HG02763 (cell line): ENCODE measurements around the gene RSPH4A.
"Not testable (repeated sequence)": the region's sequence is repeated elsewhere in the genome, so short reads cannot be mapped to it uniquely, and the experiment has no call there.

Experiments used
- ATAC-seq: cut with Tn5 transposase; IDR thresholded peaks from one replicate; pipeline ENCODE4 v1.9.1; 2021; ENCODE audit warnings: mild to moderate bottlenecking, moderate library complexity; ENCODE audit not compliant: unreplicated experiment

Gene RSPH4A

DNA sequence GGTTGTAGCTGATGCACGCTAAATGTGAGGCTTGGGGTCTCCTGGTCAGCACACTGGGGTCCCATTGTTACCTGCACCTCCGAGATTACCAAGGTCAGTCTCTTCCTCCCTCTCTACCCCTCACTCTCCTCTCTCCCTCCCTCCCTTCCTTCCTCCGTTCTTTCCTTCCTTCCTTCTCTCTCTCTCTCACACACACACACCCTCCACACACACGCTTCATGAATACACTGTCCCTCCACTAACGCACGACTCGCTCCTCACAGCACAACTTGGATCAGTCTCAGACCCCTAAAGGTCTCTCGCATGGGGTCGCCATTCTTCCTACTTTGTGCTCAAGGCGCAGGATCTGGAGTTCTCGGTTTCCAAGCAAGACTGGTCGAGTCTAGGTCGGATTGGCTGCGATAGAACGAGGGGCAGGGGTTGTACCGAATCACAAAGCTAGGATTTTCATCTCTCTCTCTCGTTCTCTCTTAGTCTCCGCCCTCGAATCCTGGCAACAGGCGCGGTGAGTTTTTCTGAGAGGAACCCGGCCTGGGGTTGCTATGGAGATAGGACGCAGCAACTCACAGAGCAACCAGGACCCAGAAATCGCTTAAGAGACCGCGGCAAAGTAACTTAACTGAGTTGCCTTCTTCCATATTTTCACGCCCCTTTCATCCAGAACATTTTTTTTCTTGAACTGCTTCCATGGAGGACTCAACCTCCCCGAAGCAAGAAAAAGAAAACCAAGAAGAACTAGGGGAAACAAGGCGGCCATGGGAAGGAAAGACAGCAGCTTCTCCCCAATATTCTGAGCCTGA lies at the start of gene RSPH4A:
Gene RSPH4A (plus strand): TSS at position 543 of the 800 bp plus-strand sequence. CDS start 145 bp downstream, at position 688.
- peak; percentile 98 for ATAC-seq

- ATAC-seq, result no peak
Measured at GRCh38 chr6:116568111-116568510, 48.2 kb upstream of the RSPH4A start.

DNA sequence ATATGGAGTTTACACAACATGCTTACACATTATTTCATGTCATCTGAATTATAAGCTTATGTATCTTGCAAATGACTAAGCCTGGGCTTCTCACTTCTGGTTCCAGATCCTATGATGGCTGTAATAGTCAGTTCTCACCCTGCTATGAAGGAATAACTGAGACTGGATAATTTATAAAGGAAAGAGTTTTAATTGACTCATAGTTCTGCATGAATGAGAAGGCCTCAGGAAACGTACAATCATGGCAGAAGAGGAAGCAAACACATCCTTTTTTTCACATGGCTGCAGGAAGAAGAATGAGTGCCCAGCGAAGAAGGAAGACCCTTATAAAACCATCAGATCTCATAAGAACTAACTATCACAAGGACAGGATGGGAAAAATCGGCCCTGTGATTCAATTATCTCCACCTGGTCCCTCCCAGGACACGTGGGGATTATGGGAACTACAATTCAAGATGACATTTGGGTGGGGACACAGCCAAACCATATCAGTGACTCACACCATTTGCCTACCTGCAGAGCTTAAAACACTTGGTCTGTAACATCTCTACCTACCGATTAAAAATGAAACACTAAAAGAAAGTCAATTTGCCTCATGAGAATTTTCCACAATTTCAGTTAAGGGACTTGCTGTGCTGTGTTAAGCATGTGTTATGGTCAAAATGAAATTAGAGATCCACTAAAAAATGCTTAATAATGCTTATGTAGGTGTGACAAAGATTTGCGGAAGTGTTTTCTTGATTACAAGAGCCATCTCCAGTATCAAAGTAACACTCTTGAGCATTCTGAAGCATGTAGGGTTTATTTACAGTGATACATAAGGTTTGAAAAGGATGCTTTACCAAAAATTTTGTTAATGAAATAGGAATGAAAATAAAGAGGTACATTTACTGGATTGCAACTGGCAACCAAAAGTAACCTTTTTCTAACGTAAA lies 47.2 kb upstream of the RSPH4A start:
- no peak for ATAC-seq

DNA sequence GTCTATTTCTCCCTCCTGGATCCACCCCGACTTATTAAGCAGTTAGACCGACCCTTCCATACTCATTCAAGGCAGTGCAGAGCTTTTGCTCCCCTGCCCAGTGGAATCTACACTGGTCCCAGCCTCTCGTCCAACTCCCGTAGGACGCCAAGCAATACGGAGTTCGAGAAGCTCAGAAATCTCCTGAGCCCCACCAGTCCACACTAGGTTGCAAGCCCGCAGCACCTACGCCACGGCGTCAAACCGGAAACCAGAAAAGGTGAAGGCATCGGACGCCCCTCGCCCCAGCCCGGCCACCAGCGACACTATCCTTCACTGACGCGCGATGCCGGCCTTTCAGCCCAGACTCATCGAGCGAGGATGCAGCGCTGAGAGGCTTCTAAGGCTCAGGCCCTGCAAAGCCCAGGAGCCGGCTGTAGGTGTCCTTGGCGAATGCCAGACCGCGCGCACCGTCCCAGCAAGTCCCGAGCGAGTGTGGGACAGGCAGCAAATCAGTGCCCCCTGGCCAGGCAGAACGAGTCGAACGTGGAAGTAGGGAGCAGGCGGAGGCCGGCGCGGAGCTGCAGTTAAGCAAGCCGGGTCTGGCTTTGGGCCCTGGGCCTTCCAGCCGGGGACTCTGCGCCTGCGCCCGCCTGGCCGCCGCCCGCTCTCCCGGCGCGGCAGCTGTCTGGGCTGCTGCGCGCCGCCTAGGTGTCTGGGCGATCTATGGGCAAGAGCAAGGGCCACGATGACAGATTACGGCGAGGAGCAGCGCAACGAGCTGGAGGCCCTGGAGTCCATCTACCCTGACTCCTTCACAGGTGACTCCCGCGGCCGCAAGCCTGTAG lies 45.2 kb upstream of the RSPH4A start, which contains the start of gene RWDD1:
Gene RWDD1 (plus strand): TSS at position 649 of the 827 bp plus-strand sequence. CDS start 79 bp downstream, at position 728.
- peak; percentile 94 for ATAC-seq

GRCh38 chr6:116571683-116572000 lies 44.6 kb upstream of the RSPH4A start:
- no peak for ATAC-seq

GRCh38 chr6:116572162-116572561 lies 44.1 kb upstream of the RSPH4A start:
- ATAC-seq, result no peak

DNA sequence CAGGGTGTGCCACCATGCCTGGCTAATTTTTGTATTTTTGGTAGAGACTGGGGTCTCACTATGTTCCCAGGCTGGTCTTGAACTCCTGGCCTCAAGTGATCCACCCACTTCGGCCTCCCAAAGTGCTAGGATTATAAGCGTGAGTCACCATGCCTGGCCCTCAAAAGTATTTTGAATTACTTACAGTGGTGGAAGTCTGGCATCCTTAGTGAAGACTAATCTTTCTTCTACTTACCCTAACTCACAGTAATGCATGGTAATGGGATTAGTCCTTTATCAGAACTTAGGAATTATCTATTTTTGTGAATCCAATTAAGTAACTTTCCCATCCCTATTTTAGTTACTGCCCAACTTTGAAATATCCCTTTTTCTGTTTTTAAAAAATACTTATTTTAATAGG lies 41.1 kb upstream of the RSPH4A start:
- ATAC-seq, result no peak

- ATAC-seq, result no peak
Measured at GRCh38 chr6:116577486-116577885, 38.8 kb upstream of the RSPH4A start.

DNA sequence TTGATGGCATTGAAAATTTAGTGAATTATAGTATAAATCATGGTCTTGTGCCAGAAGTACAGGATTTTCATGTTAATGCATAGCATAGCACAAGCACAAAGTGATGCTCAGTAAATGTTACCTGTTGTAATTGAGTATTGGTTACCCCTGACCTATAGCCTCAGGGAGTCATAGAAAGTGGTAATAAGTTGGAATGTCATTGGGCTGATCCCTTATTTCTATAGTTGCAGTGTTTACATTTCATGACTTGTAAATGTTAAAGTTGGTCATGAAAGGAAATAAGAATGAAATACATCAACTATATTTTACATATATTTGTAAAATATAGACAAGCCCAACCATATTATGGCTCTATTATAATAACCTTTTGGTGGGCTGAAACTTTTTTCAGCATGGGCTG lies 37.9 kb upstream of the RSPH4A start:
- ATAC-seq, result no peak

- no peak for ATAC-seq
Measured at GRCh38 chr6:116579143-116579542, 37.1 kb upstream of the RSPH4A start.

DNA sequence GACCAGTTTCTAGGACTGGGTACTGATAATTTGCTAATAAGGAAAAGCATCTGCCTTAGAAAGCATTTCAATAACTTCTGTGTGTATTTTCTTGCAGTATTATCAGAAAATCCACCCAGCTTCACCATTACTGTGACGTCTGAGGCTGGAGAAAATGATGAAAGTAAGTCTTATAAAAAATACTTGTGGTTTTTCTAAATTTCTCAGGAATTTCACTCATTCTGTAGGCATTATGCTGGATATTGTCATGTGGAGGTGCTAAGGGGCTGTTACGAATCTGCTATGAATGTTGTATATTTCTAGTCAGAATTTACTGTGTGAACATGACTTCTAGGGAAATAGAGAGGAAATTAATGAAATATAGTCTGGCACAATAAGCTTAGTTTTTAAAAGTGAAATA lies 36.1 kb upstream of the RSPH4A start:
- no peak for ATAC-seq

DNA sequence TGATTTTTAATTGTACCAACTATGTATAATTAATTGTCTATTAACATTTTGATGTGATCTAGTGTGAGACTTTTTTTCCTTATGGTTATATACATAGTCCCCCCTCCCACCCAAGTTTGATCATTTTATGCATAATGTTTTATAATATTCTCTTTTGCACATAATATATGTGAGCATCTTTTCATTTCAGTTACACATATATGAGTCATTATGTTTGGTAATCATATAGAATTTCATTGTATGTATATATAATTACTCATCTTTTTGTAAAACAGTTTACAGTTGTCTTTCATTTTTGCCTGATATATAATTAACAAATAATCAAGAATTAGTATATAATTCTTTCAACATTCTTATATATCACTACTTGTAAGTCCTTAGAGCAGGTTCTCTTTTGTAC lies 30.0 kb upstream of the RSPH4A start:
- no peak for ATAC-seq

- ATAC-seq, result no peak
Measured at GRCh38 chr6:116586738-116587137, 29.5 kb upstream of the RSPH4A start.

DNA sequence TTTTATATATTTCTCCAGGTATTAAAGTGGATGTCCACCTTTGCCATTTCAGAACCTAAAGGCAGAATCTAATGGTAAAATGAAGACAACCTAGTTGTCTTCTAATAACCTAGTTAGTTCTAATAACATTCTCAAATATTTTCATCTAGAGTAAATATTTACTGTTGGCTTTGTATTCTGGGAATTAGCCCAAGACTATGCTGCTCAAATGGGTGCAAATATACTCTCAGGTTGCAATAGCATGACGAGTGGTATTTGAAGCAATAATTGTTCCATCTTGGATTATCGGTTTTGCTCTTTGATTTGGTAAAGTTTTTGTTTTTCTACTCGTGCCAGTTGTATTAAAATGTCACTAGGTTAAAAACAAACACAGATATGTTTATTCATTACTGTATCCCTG lies 21.0 kb upstream of the RSPH4A start:
- ATAC-seq, result no peak

DNA sequence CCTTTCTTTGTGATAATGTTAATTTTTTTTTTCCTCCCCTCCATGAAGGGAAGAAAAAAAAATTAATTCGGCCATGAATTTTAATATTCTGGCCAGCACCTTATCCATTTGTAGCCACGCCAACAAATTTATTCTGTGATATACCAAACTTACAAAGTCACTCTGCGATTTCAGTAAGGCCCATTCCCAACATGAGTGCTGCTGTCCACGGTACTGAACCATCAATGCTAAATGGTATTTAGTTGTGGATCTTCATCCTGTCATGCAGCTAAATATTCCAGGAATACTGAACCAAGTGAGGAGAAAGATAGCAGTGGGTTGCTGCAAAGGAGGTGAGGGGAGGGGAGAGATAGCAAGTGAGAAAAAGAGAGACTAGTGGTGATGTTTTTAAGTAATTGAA lies 19.5 kb upstream of the RSPH4A start:
- ATAC-seq, result no peak

GRCh38 chr6:116603916-116604315 lies 12.4 kb upstream of the RSPH4A start:
- not testable (repeated sequence) for ATAC-seq

DNA sequence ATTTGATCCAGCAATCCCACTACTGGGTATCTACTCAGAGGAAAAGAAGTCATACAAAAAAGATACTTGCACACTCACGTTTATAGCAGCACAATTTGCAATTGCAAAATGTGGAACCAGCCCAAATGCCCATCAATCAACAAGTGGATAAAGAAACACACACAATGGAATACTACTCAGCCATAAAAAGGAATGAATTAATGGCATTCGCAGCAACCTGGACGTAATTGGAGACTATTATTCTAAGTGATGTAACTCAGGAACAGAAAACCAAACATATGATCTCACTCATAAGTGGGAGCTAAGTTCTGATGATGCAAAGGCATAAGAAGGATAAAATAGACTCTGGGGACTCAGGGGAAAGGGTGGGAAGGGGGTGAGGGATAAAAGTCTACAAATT lies 11.4 kb upstream of the RSPH4A start:
- not testable (repeated sequence) for ATAC-seq

GRCh38 chr6:116605935-116606334 lies 10.3 kb upstream of the RSPH4A start:
- no peak for ATAC-seq

DNA sequence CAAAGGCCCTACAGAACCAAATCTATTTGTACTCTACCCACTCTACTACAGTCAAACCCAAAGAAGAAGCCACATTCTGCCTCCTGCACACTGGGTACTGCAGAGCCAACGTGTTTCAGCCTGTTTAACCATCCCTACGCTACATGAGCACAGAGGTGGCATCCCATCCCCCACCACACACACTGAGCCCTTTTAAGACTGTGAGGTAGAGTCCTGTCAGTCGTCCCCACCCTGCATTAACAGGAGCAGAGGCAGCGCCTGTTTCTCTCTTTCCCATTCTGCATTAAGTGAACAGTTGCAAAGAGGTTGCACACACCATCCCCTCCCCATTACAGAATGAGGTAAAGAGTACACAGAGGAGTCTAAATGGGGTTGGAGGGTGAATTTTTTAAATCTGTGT lies 5.2 kb upstream of the RSPH4A start:
- ATAC-seq, result no peak

DNA sequence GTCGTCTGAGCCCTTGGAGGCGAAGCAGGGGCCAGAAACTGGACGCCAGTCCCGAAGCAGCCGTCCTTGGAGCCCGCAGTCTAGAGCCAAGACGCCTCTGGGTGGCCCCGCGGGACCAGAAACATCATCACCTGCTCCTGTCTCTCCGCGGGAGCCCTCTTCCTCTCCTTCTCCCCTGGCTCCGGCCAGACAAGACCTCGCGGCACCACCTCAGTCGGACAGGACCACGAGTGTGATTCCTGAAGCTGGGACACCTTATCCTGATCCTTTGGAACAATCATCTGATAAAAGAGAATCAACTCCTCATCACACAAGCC lies 416 bp downstream of the RSPH4A start:
- no peak for ATAC-seq
